Activated CD8-positive, alpha-beta memory T cell treated with anti-CD3 and anti-CD28 coated beads, Interleukin-2, amount 10 ng/mL, durations not matched to agents 7 days and 5 days (primary cell): ENCODE data around the gene DAB2IP. TPM values are rescaled to one million over a fixed set of nuclear protein-coding genes. Genes with fewer than 3 reads are reported as not detected.

ENCODE experiments used
- ATAC-seq: fragments of 150-1000 bp; cut with Tn5 transposase; one replicate; pipeline ENCODE4 v1.10.0; 2021; ENCODE audit warnings: moderate library complexity
- CTCF ChIA-PET: fragments of 350-600 bp; sonication (Branson Sonifier 250); formaldehyde crosslinking; loops from one replicate; lab custom pipeline; 2021; ENCODE audit warnings: antibody characterized with exemption; lab: Charles Lee
- DNase-seq: peaks from one replicate; pipeline ENCODE4 v3.0.0-alpha.2; 2020
- H3K27ac Mint-ChIP-seq: one replicate; pipeline ENCODE4 v1.8.0; 2021; ENCODE audit warnings: mild to moderate bottlenecking, mixed read lengths
- H3K27me3 Mint-ChIP-seq: one replicate; pipeline ENCODE4 v1.8.0; 2021; ENCODE audit warnings: mixed read lengths
- H3K36me3 Mint-ChIP-seq: one replicate; pipeline ENCODE4 v1.8.0; 2021; ENCODE audit warnings: mild to moderate bottlenecking, mixed read lengths
- H3K4me1 Mint-ChIP-seq: one replicate; pipeline ENCODE4 v1.8.0; 2021; ENCODE audit warnings: mixed read lengths
- H3K4me3 Mint-ChIP-seq: one replicate; pipeline ENCODE4 v1.8.0; 2021; ENCODE audit warnings: mild to moderate bottlenecking, moderate library complexity, mixed read lengths
- H3K9me3 Mint-ChIP-seq: one replicate; pipeline ENCODE4 v1.8.0; 2022; ENCODE audit warnings: low read depth, mixed read lengths
- total RNA-seq, 2 experiments: library from RNA; stranded (reverse); gene quantifications; one replicate each; pipeline ENCODE4 v1.2.3, GENCODE V29; 2021

Gene DAB2IP
- total RNA-seq, 2 experiments from 2014 or later: 0.07 to 0.18 TPM

GRCh38 chr9:121667890-121668289 is 16.5 kb downstream of the DAB2IP start:
- peaks cover 33% of the 10 kb centered on the region for H3K27me3 Mint-ChIP-seq
- H3K36me3 Mint-ChIP-seq: no peaks in the 10 kb centered on the region
- no peak overlapping the region for H3K4me3 Mint-ChIP-seq
- no peaks in the 10 kb centered on the region for H3K4me1 Mint-ChIP-seq
- DNase-seq: no peak
- H3K27ac Mint-ChIP-seq: no peak overlapping the region
- CTCF ChIA-PET: no interaction called here
- ATAC-seq: no peak
- H3K9me3 Mint-ChIP-seq: no peaks in the 10 kb centered on the region

GRCh38 chr9:121670431-121670830 is 19.0 kb downstream of the DAB2IP start:
- H3K36me3 Mint-ChIP-seq: no peaks in the 10 kb centered on the region
- H3K9me3 Mint-ChIP-seq: no peaks in the 10 kb centered on the region
- DNase-seq (no peak), ATAC-seq (no peak)
- no peaks in the 10 kb centered on the region for H3K4me1 Mint-ChIP-seq
- CTCF ChIA-PET: no interaction called here
- no peak overlapping the region for H3K4me3 Mint-ChIP-seq
- H3K27me3 Mint-ChIP-seq: peaks cover 21% of the 10 kb centered on the region
- no peak overlapping the region for H3K27ac Mint-ChIP-seq

- Mint-ChIP-seq H3K27me3 (peaks cover 16% of the 10 kb centered on the region), H3K36me3 (no peaks in the 10 kb centered on the region), H3K4me3 (no peak overlapping the region), H3K4me1 (no peaks in the 10 kb centered on the region), H3K9me3 (no peaks in the 10 kb centered on the region), H3K27ac (no peak overlapping the region)
- DNase-seq: no peak
- ATAC-seq: no peak
- CTCF ChIA-PET: interaction anchor here (1.5 kb wide), 1 partner anchor 121 kb away, joined by 4 read pairs; no protein-coding TSS in a partner anchor
These were observed 20.2 kb downstream of the DAB2IP start for GRCh38 chr9:121671612-121672155.

GRCh38 chr9:121672213-121672612 is 20.8 kb downstream of the DAB2IP start:
- Mint-ChIP-seq H3K27ac (no peak overlapping the region), H3K4me3 (no peak overlapping the region), H3K4me1 (no peaks in the 10 kb centered on the region), H3K9me3 (no peaks in the 10 kb centered on the region), H3K36me3 (no peaks in the 10 kb centered on the region), H3K27me3 (peaks cover 16% of the 10 kb centered on the region)
- no peak for ATAC-seq
- DNase-seq: no peak
- CTCF ChIA-PET: interaction anchor here (1.5 to 1.6 kb wide), 2 partner anchors 122 to 126 kb away, joined by 3 to 4 read pairs; no protein-coding TSS in a partner anchor

GRCh38 chr9:121672986-121673385 is 21.6 kb downstream of the DAB2IP start:
- no peaks in the 10 kb centered on the region for H3K9me3 Mint-ChIP-seq
- CTCF ChIA-PET: interaction anchor here (1.5 to 1.6 kb wide), 2 partner anchors 123 to 127 kb away, joined by 3 to 4 read pairs; no protein-coding TSS in a partner anchor
- H3K27ac Mint-ChIP-seq: no peak overlapping the region
- DNase-seq (no peak), ATAC-seq (no peak)
- no peaks in the 10 kb centered on the region for H3K4me1 Mint-ChIP-seq
- no peaks in the 10 kb centered on the region for H3K36me3 Mint-ChIP-seq
- H3K4me3 Mint-ChIP-seq: no peak overlapping the region
- H3K27me3 Mint-ChIP-seq: peaks cover 16% of the 10 kb centered on the region

GRCh38 chr9:121673576-121673975 is 22.1 kb downstream of the DAB2IP start:
- H3K27ac Mint-ChIP-seq: no peak overlapping the region
- H3K4me3 Mint-ChIP-seq: no peak overlapping the region
- H3K27me3 Mint-ChIP-seq: peaks cover 16% of the 10 kb centered on the region
- no peaks in the 10 kb centered on the region for H3K36me3 Mint-ChIP-seq
- ATAC-seq (no peak), DNase-seq (no peak)
- CTCF ChIA-PET: interaction anchor here (1.5 to 1.6 kb wide), 2 partner anchors 123 to 128 kb away, joined by 3 to 4 read pairs; no protein-coding TSS in a partner anchor
- H3K9me3 Mint-ChIP-seq: no peaks in the 10 kb centered on the region
- no peaks in the 10 kb centered on the region for H3K4me1 Mint-ChIP-seq

- CTCF ChIA-PET: interaction anchor here (1.3 kb wide), 1 partner anchor 10 kb away, joined by 4 read pairs; no protein-coding TSS in a partner anchor
- Mint-ChIP-seq H3K4me1 (no peaks in the 10 kb centered on the region), H3K9me3 (no peaks in the 10 kb centered on the region), H3K36me3 (no peaks in the 10 kb centered on the region), H3K27ac (no peak overlapping the region), H3K27me3 (peaks cover 16% of the 10 kb centered on the region), H3K4me3 (no peak overlapping the region)
- DNase-seq (no peak), ATAC-seq (no peak)
These were observed 22.6 kb downstream of the DAB2IP start for GRCh38 chr9:121674017-121674416.

- DNase-seq: no peak
- Mint-ChIP-seq H3K4me1 (no peaks in the 10 kb centered on the region), H3K27me3 (peaks cover 13% of the 10 kb centered on the region), H3K9me3 (no peaks in the 10 kb centered on the region), H3K4me3 (no peak overlapping the region), H3K36me3 (no peaks in the 10 kb centered on the region), H3K27ac (no peak overlapping the region)
- no peak for ATAC-seq
- CTCF ChIA-PET: interaction anchor here (1.0 to 1.3 kb wide), 2 partner anchors 9 to 124 kb away, joined by 3 to 4 read pairs; no protein-coding TSS in a partner anchor
These were observed 23.5 kb downstream of the DAB2IP start for GRCh38 chr9:121674952-121675351.

- H3K4me1 Mint-ChIP-seq: no peaks in the 10 kb centered on the region
- no peaks in the 10 kb centered on the region for H3K36me3 Mint-ChIP-seq
- ATAC-seq (no peak), DNase-seq (no peak)
- H3K4me3 Mint-ChIP-seq: no peak overlapping the region
- no peaks in the 10 kb centered on the region for H3K9me3 Mint-ChIP-seq
- CTCF ChIA-PET: interaction anchor here (1.0 to 1.3 kb wide), 2 partner anchors 9 to 125 kb away, joined by 3 to 4 read pairs; no protein-coding TSS in a partner anchor
- H3K27me3 Mint-ChIP-seq: peaks cover 12% of the 10 kb centered on the region
- no peak overlapping the region for H3K27ac Mint-ChIP-seq
These were observed 23.9 kb downstream of the DAB2IP start for GRCh38 chr9:121675381-121675780.

GRCh38 chr9:121675969-121676822 is 24.8 kb downstream of the DAB2IP start:
- Mint-ChIP-seq H3K27ac (no peak overlapping the region), H3K9me3 (no peaks in the 10 kb centered on the region), H3K4me1 (no peaks in the 10 kb centered on the region), H3K27me3 (peaks cover 9% of the 10 kb centered on the region), H3K4me3 (no peak overlapping the region), H3K36me3 (no peaks in the 10 kb centered on the region)
- ATAC-seq: no peak
- no peak for DNase-seq
- CTCF ChIA-PET: interaction anchor here (1.0 kb wide), 1 partner anchor 126 kb away, joined by 3 read pairs; no protein-coding TSS in a partner anchor

- CTCF ChIA-PET: no interaction called here
- Mint-ChIP-seq H3K4me1 (no peaks in the 10 kb centered on the region), H3K27me3 (peaks cover 8% of the 10 kb centered on the region), H3K27ac (no peak overlapping the region), H3K9me3 (no peaks in the 10 kb centered on the region), H3K4me3 (no peak overlapping the region), H3K36me3 (no peaks in the 10 kb centered on the region)
- ATAC-seq: no peak
- no peak for DNase-seq
These were observed 25.5 kb downstream of the DAB2IP start for GRCh38 chr9:121676926-121677325.

- CTCF ChIA-PET: interaction anchor here (0.6 to 0.7 kb wide), 2 partner anchors 59 to 60 kb away, joined by 3 read pairs; no protein-coding TSS in a partner anchor
These were observed 27.1 kb downstream of the DAB2IP start for GRCh38 chr9:121678501-121679022.

GRCh38 chr9:121679901-121680635 is 28.6 kb downstream of the DAB2IP start:
- Mint-ChIP-seq H3K36me3 (no peaks in the 10 kb centered on the region), H3K27me3 (peaks cover 9% of the 10 kb centered on the region), H3K27ac (no peak overlapping the region), H3K4me3 (no peak overlapping the region), H3K9me3 (no peaks in the 10 kb centered on the region), H3K4me1 (no peaks in the 10 kb centered on the region)
- ATAC-seq (no peak), DNase-seq (no peak)
- CTCF ChIA-PET: interaction anchor here (1.4 to 2.4 kb wide), 2 partner anchors 130 to 134 kb away, joined by 3 to 7 read pairs; no protein-coding TSS in a partner anchor

More at GRCh38 chr9:121678501-121679022, 27.1 kb downstream of the DAB2IP start:
- Mint-ChIP-seq H3K36me3 (no peaks in the 10 kb centered on the region), H3K9me3 (no peaks in the 10 kb centered on the region), H3K27me3 (peaks cover 5% of the 10 kb centered on the region), H3K4me3 (no peak overlapping the region), H3K27ac (no peak overlapping the region), H3K4me1 (no peaks in the 10 kb centered on the region)
- no peak for ATAC-seq
- DNase-seq: no peak
